CD4-positive, alpha-beta T cell treated with Interleukin-6 at 100 ng/mL for 8 hours (primary cell): ENCODE measurements around the gene SRPRB.

Source experiments
- DNase-seq: peaks from one replicate; pipeline ENCODE4 v3.0.0-alpha.2; 2020; ENCODE audit warnings: mixed read lengths, low spot score

The SRPRB gene

DNA sequence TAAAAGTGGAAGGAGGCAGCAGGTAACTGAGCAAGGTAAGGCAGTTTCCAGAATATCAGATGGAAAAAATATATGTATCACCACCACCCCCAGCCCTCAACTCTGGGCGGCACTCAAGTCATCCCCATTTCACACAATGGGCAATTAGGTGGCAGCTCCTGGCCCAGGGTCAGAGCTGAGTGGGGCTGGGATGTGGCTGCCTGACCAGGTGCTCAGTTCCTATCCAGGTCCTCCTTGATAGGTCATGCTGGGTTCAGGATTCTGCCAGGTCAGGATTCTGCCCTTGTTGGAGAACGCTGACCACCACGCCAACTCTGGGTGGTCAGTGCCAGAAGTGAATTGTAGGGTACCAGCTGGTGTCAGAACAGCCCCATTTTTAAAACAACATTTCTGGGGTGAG, 60.5 kb downstream of the SRPRB start:
- DNase-seq: no peak

GRCh38 chr3:133868186-133868585, 62.6 kb downstream of the SRPRB start:
- DNase-seq: no peak

DNA sequence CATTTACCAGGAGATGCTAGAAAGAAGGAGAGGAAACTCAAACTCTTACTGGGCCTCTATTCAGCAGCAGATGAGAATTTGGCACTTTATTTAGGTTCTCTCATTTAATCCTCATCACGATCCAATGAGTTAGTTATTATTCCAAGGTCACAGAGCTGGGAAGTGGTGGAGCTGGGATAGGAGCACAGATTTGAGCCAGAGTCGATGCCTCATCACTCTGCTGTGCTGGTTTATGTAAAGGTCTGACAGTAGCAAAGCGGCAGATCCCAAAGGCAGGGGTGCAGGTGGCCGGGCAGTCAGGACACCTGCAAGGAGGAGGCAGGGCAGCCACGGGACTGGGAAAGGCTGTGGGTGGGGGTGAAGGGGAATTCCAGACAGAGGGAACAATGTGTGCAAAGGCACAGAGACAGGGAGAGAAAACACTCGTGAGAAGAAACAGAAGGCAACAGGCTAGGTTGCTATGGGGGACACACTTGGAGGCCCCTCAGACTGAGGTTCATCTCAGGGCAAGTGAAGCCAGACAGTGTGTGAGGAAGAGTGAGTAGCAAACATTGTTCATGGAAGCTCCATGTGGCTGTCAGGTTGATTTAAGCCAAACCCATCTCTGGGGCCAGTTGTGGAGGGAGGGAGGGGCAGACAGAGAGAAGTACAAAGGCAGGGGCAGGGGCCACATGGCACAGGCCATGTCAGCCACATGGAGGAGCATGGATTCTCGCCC, 63.3 kb downstream of the SRPRB start:
- no peak for DNase-seq

DNA sequence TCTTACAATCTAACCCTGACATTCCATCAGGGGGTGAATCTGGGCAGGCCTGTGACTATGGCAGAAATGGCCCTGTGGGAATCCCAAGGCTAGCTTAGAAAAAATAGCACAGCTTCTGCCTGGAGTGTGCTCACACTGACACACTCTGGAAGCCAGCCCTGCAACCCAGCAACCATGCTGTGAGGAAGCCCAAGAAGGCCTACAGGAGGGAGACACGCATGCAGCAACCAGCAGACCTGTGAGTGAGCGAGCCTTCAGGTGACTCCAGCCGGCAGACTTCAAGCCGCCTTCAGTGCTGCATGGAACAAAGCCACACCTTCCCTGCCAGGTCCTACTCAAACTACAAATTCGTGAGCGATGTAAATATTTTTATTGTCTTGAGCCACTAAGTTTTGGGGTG, 64.0 kb downstream of the SRPRB start:
- no peak for DNase-seq

GRCh38 chr3:133870822-133871221, 65.2 kb downstream of the SRPRB start:
- no peak for DNase-seq
